K562 (cell line): ENCODE data around the gene HPCAL1. TPM values are rescaled to one million over a fixed set of nuclear protein-coding genes. Genes with fewer than 3 reads are reported as not detected.

Experiments used
- ARHGAP35 ChIP-seq: fragments of 450-650 bp; IDR thresholded peaks from 2 replicates; pipeline ENCODE4 v1.6.1; 2018; ENCODE audit not compliant: partially characterized antibody
- C11orf30 ChIP-seq: fragments of 450-650 bp; IDR thresholded peaks from 2 replicates; pipeline ENCODE4 v1.6.1; 2016; ENCODE audit warnings: low read depth, mild to moderate bottlenecking
- CBFA2T2 ChIP-seq: fragments of 450-650 bp; conservative IDR thresholded peaks from 2 replicates; pipeline ENCODE4 v1.6.1; 2017; ENCODE audit warnings: mild to moderate bottlenecking
- CHD4 ChIP-seq: fragments of 200-600 bp; sonication (generic); IDR thresholded peaks from 3 replicates; pipeline ENCODE4 v1.6.1; 2012; ENCODE audit warnings: low read depth, mild to moderate bottlenecking, mixed read lengths, low read length, inconsistent platforms; ENCODE audit not compliant: insufficient read depth, insufficient replicate concordance, poor library complexity, severe bottlenecking
- DMBX1 ChIP-seq: fragments of 250-450 bp; sonication (Bioruptor Pico); IDR thresholded peaks from 2 replicates; pipeline ENCODE4 v1.8.0; 2022; ENCODE audit warnings: inconsistent platforms, mild to moderate bottlenecking, moderate library complexity, borderline replicate concordance
- EGR1 ChIP-seq: fragments of 450-650 bp; conservative IDR thresholded peaks from 2 replicates; pipeline ENCODE4 v1.6.1; 2017; ENCODE audit warnings: mild to moderate bottlenecking
- HCFC1 ChIP-seq: IDR thresholded peaks from 2 replicates; pipeline ENCODE4 v1.6.1; 2012; ENCODE audit warnings: low read depth, low read length, improper control_type of control experiment
- HNRNPH1 ChIP-seq: fragments of 200-400 bp; formaldehyde crosslinking; optimal IDR thresholded peaks from 2 replicates; pipeline ENCODE3; 2017; ENCODE audit warnings: low read depth, mild to moderate bottlenecking, low read length, moderate library complexity
- JUND ChIP-seq, 2 experiments: IDR thresholded peaks; 2 replicates in 1 of 2; 3 replicates in 1 of 2; pipeline ENCODE4 v1.6.1; 2011; ENCODE audit warnings: borderline replicate concordance in 2 of 2, low read depth in 2 of 2, low read length in 2 of 2, improper control_type of control experiment in 1 of 2, missing biosample characterization in 1 of 2, missing genetic modification characterization in 1 of 2, missing genetic modification reagents in 1 of 2
- KDM2B ChIP-seq: fragments of 250-450 bp; sonication (Bioruptor Pico); IDR thresholded peaks from 2 replicates; pipeline ENCODE4 v1.8.0; 2021; ENCODE audit warnings: mild to moderate bottlenecking, moderate library complexity
- MTF1 ChIP-seq: fragments of 250-450 bp; sonication (Bioruptor Pico); IDR thresholded peaks from 2 replicates; pipeline ENCODE4 v1.9.0; 2021; ENCODE audit warnings: moderate library complexity, mild to moderate bottlenecking, inconsistent platforms, borderline replicate concordance
- RAD21 ChIP-seq, 2 experiments: fragments of 250-450 bp in 1 of 2; fragments of 450-650 bp in 1 of 2; sonication (Bioruptor Pico) in 1 of 2; formaldehyde crosslinking in 1 of 2; IDR thresholded peaks in 1 of 2; conservative IDR thresholded peaks in 1 of 2; 2 replicates each; pipeline versions ENCODE4 v1.4.0 to v1.8.0; 2020 to 2022; ENCODE audit warnings: mild to moderate bottlenecking in 2 of 2, moderate library complexity in 1 of 2
- RCOR1 ChIP-seq, 2 experiments: IDR thresholded peaks; 2 replicates each; pipeline ENCODE4 v1.6.1; 2012; ENCODE audit warnings: low read depth in 2 of 2, low read length in 2 of 2, borderline replicate concordance in 1 of 2, improper control_type of control experiment in 1 of 2
- TAF7 ChIP-seq: fragments of 450-650 bp; IDR thresholded peaks from 2 replicates; pipeline ENCODE4 v1.6.1; 2016; ENCODE audit warnings: missing genetic modification characterization, missing compliant biosample characterization
- U2AF1 ChIP-seq: fragments of 200-400 bp; formaldehyde crosslinking; optimal IDR thresholded peaks from 2 replicates; pipeline ENCODE3; 2017; ENCODE audit warnings: mild to moderate bottlenecking, low read depth, low read length, moderate library complexity
- ZNF511 ChIP-seq: sonication (generic); formaldehyde crosslinking; IDR thresholded peaks from 2 replicates; pipeline ENCODE4 v1.8.0; 2022; ENCODE audit warnings: mild to moderate bottlenecking, missing genetic modification reagents
- ZNF589 ChIP-seq: fragments of 200-800 bp; sonication (Bioruptor generic); IDR thresholded peaks from 2 replicates; pipeline ENCODE4 v1.6.1; 2016; ENCODE audit warnings: low read depth, missing genetic modification characterization, missing compliant biosample characterization
- ZNF699 ChIP-seq: fragments of 250-450 bp; sonication (Bioruptor Pico); IDR thresholded peaks from 2 replicates; pipeline ENCODE4 v1.8.0; 2021; ENCODE audit warnings: mild to moderate bottlenecking, moderate library complexity; ENCODE audit not compliant: insufficient replicate concordance
- ZNF76 ChIP-seq: fragments of 250-450 bp; sonication (Bioruptor Pico); IDR thresholded peaks from 2 replicates; pipeline ENCODE4 v1.4.0; 2020; ENCODE audit warnings: mild to moderate bottlenecking, moderate library complexity, borderline replicate concordance
- polyA plus RNA-seq, 8 experiments: library from polyadenylated mRNA; depleted of rRNA in 4 of 8; stranded (reverse) in 5 of 8; unstranded in 3 of 8; fragments of >200 nt; fragmentation: Nextera tagmentation in 2 of 8; fragmentation: Illumina TruSeq in 1 of 8; extraction: Ambion mirVana in 2 of 8; extraction: Trizol in 1 of 8; gene quantifications; 2 replicates each; pipeline versions ENCODE4 v1.2.1 to v1.2.3, GENCODE V29; 2011 to 2014; ENCODE audit warnings: inconsistent platforms in 1 of 8, missing spikeins in 1 of 8
- total RNA-seq, 7 experiments: library from RNA; depleted of rRNA in 6 of 7; stranded (reverse); fragments of >200 nt in 6 of 7; fragmentation: Illumina TruSeq in 2 of 7; extraction: Trizol in 2 of 7; gene quantifications; 2 replicates each; pipeline versions ENCODE4 v1.2.1 to v1.2.3, GENCODE V29; 2011 to 2021; ENCODE audit warnings: low replicate concordance in 1 of 7
- TF ChIP-seq, protein P1 (sequence below), 2 experiments: fragments of 450-650 bp; IDR thresholded peaks; 2 replicates each; pipeline ENCODE4 v1.6.1; 2016
- TF ChIP-seq, protein P2 (sequence below): fragments of 450-650 bp; IDR thresholded peaks from 2 replicates; pipeline ENCODE4 v1.6.1; 2018; ENCODE audit not compliant: partially characterized antibody

Gene HPCAL1
- total and polyA plus RNA-seq, 9 of the 15 experiments (the other 6 are each of a cell fraction or from before 2014, with no cell fraction given) = 2.7 to 65.5 (median 23.9) TPM

GRCh38 chr2:10407841-10408648, 105.3 kb downstream of the HPCAL1 start (continued):
- TF ChIP-seq RAD21 (CRISPR knock-in tag; conservative IDR thresholded peaks at IDR 0.05 in 1 of 2, IDR thresholded peaks at IDR 0.05 in 1 of 2) (peak; percentile 1 to 10; a peak in 1 of 4 replicates), ZNF511 (CRISPR knock-in tag) (no peak), ZNF589 (CRISPR knock-in tag) (0 out of 2 replicates have a peak, but pooled peaks have one; percentile 38), EGR1 (peak; percentile 78), U2AF1 (no peak), KDM2B (no peak), JUND (IDR thresholded peaks at IDR 0.05; ENCODE audit: borderline replicate concordance, low read depth, low read length) (peak; percentile 84), JUND (tag; IDR thresholded peaks at IDR 0.05; ENCODE audit: borderline replicate concordance, low read depth, low read length) (peak; percentile 65; the same call in 1 of the 3 replicates), HNRNPH1 (no peak), ZNF699 (no peak), CHD4 (no peak), ARHGAP35 (no peak), C11orf30 (peak; percentile 90), ZNF76 (CRISPR knock-in tag) (no peak), CBFA2T2 (no peak), RCOR1 (IDR thresholded peaks at IDR 0.05; ENCODE audit: borderline replicate concordance in 1 of 2, low read depth in 2 of 2, low read length in 2 of 2) (peak in 1 of 2 experiments; percentile 22; a peak in 1 of 4 replicates), HCFC1 (no peak), DMBX1 (CRISPR knock-in tag) (no peak), TAF7 (tag) (no peak), MTF1 (no peak)
- TF ChIP-seq, protein P1, sequence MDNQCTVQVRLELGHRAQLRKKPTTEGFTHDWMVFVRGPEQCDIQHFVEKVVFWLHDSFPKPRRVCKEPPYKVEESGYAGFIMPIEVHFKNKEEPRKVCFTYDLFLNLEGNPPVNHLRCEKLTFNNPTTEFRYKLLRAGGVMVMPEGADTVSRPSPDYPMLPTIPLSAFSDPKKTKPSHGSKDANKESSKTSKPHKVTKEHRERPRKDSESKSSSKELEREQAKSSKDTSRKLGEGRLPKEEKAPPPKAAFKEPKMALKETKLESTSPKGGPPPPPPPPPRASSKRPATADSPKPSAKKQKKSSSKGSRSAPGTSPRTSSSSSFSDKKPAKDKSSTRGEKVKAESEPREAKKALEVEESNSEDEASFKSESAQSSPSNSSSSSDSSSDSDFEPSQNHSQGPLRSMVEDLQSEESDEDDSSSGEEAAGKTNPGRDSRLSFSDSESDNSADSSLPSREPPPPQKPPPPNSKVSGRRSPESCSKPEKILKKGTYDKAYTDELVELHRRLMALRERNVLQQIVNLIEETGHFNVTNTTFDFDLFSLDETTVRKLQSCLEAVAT (IDR thresholded peaks at IDR 0.05) = no peak
- TF ChIP-seq, protein P2, sequence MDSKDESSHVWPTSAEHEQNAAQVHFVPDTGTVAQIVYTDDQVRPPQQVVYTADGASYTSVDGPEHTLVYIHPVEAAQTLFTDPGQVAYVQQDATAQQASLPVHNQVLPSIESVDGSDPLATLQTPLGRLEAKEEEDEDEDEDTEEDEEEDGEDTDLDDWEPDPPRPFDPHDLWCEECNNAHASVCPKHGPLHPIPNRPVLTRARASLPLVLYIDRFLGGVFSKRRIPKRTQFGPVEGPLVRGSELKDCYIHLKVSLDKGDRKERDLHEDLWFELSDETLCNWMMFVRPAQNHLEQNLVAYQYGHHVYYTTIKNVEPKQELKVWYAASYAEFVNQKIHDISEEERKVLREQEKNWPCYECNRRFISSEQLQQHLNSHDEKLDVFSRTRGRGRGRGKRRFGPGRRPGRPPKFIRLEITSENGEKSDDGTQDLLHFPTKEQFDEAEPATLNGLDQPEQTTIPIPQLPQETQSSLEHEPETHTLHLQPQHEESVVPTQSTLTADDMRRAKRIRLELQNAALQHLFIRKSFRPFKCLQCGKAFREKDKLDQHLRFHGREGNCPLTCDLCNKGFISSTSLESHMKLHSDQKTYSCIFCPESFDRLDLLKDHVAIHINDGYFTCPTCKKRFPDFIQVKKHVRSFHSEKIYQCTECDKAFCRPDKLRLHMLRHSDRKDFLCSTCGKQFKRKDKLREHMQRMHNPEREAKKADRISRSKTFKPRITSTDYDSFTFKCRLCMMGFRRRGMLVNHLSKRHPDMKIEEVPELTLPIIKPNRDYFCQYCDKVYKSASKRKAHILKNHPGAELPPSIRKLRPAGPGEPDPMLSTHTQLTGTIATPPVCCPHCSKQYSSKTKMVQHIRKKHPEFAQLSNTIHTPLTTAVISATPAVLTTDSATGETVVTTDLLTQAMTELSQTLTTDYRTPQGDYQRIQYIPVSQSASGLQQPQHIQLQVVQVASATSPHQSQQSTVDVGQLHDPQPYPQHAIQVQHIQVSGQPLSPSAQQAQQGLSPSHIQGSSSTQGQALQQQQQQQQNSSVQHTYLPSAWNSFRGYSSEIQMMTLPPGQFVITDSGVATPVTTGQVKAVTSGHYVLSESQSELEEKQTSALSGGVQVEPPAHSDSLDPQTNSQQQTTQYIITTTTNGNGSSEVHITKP = peak; percentile 44
